Kidney tubule cell (primary cell): ENCODE results near the gene CCDC7.
"Not testable (repeated sequence)": the region's sequence is repeated elsewhere in the genome, so short reads cannot be mapped to it uniquely, and the experiment has no call there.

Experiments
- DNase-seq: peaks from one replicate; pipeline ENCODE4 v3.0.0-alpha.2; 2018; ENCODE audit warnings: low spot score

The CCDC7 gene

GRCh38 chr10:32699683-32700082 is 253.7 kb downstream of the CCDC7 start:
- DNase-seq, result not testable (repeated sequence)

GRCh38 chr10:32713560-32713959 is 267.6 kb downstream of the CCDC7 start:
- no peak for DNase-seq

GRCh38 chr10:32731527-32731926 is 285.6 kb downstream of the CCDC7 start:
- no peak for DNase-seq

GRCh38 chr10:32738958-32739357 is 293.0 kb downstream of the CCDC7 start:
- DNase-seq, result no peak

- no peak for DNase-seq
These were observed 298.4 kb downstream of the CCDC7 start for GRCh38 chr10:32744321-32744720.

GRCh38 chr10:32746869-32747268 is 300.9 kb downstream of the CCDC7 start:
- DNase-seq, result no peak

- no peak for DNase-seq
These were observed 305.6 kb downstream of the CCDC7 start for GRCh38 chr10:32751582-32751981.

GRCh38 chr10:32754900-32755299 is 309.0 kb downstream of the CCDC7 start:
- not testable (repeated sequence) for DNase-seq

GRCh38 chr10:32771217-32771616 is 325.3 kb downstream of the CCDC7 start:
- DNase-seq, result peak; percentile 2

GRCh38 chr10:32773105-32773504 is 327.2 kb downstream of the CCDC7 start:
- DNase-seq, result no peak

- no peak for DNase-seq
These were observed 341.0 kb downstream of the CCDC7 start for GRCh38 chr10:32786968-32787367.

- no peak for DNase-seq
These were observed 341.8 kb downstream of the CCDC7 start for GRCh38 chr10:32787690-32788284.

GRCh38 chr10:32788359-32788758 is 342.4 kb downstream of the CCDC7 start:
- no peak for DNase-seq

- DNase-seq, result no peak
These were observed 344.5 kb downstream of the CCDC7 start for GRCh38 chr10:32790483-32790882.

- DNase-seq, result no peak
These were observed 347.1 kb downstream of the CCDC7 start for GRCh38 chr10:32793033-32793432.

GRCh38 chr10:32795598-32796183 is 349.8 kb downstream of the CCDC7 start:
- DNase-seq, result peak; percentile 47

GRCh38 chr10:32797393-32797792 is 351.5 kb downstream of the CCDC7 start:
- not testable (repeated sequence) for DNase-seq

- DNase-seq, result no peak
These were observed 401.0 kb downstream of the CCDC7 start for GRCh38 chr10:32846974-32847373.

- DNase-seq, result no peak
These were observed 405.4 kb downstream of the CCDC7 start for GRCh38 chr10:32851301-32851700.

- DNase-seq, result no peak
These were observed 408.5 kb downstream of the CCDC7 start for GRCh38 chr10:32854435-32854834.

- DNase-seq, result no peak
These were observed 419.2 kb downstream of the CCDC7 start for GRCh38 chr10:32865170-32865569.

GRCh38 chr10:32877915-32878314 is 432.0 kb downstream of the CCDC7 start:
- no peak for DNase-seq

- no peak for DNase-seq
These were observed 432.7 kb downstream of the CCDC7 start for GRCh38 chr10:32878646-32879045.

- no peak for DNase-seq
These were observed 436.1 kb downstream of the CCDC7 start for GRCh38 chr10:32882076-32882475.
